H9 (cell line): ENCODE results near the gene GAN. TPM values are rescaled to one million over a fixed set of nuclear protein-coding genes. Genes with fewer than 3 reads are reported as not detected.

Experiments
- DNase-seq: peaks from one replicate; pipeline ENCODE4 v3.0.0-alpha.2; 2017
- H2AFZ ChIP-seq: one replicate; pipeline ENCODE4 v1.6.1; 2013; ENCODE audit warnings: mild to moderate bottlenecking, low read length, control low read depth, moderate library complexity
- H2AK5ac ChIP-seq: 2 replicates; pipeline ENCODE4 v1.6.1; 2013; ENCODE audit warnings: low read length, control low read depth, mixed read lengths; ENCODE audit not compliant: insufficient read length
- H2BK120ac ChIP-seq: one replicate; pipeline ENCODE4 v1.6.1; 2013; ENCODE audit warnings: low read depth, mild to moderate bottlenecking, low read length, control low read depth, inconsistent platforms; ENCODE audit not compliant: poor library complexity, severe bottlenecking
- H2BK12ac ChIP-seq: 2 replicates; pipeline ENCODE4 v1.6.1; 2013; ENCODE audit warnings: low read length, control low read depth, mixed read lengths, low read depth; ENCODE audit not compliant: insufficient read length
- H2BK15ac ChIP-seq: 2 replicates; pipeline ENCODE4 v1.6.1; 2013; ENCODE audit warnings: low read depth, low read length, control low read depth
- H2BK20ac ChIP-seq: one replicate; pipeline ENCODE4 v1.6.1; 2013; ENCODE audit warnings: low read depth, mild to moderate bottlenecking, low read length, control low read depth, inconsistent platforms; ENCODE audit not compliant: poor library complexity, severe bottlenecking
- H2BK5ac ChIP-seq: 2 replicates; pipeline ENCODE4 v1.6.1; 2013; ENCODE audit warnings: low read length, control low read depth, mixed read lengths; ENCODE audit not compliant: insufficient read length
- H3K14ac ChIP-seq: 2 replicates; pipeline ENCODE4 v1.6.1; 2013; ENCODE audit warnings: low read length, control low read depth; ENCODE audit not compliant: insufficient read depth
- H3K18ac ChIP-seq: 2 replicates; pipeline ENCODE4 v1.6.1; 2013; ENCODE audit warnings: low read depth, mild to moderate bottlenecking, mixed read lengths, low read length, control low read depth; ENCODE audit not compliant: insufficient read length
- H3K23ac ChIP-seq: 2 replicates; pipeline ENCODE4 v1.6.1; 2013; ENCODE audit warnings: low read length, control low read depth, mixed read lengths, low read depth; ENCODE audit not compliant: insufficient read length
- H3K23me2 ChIP-seq: 2 replicates; pipeline ENCODE4 v1.6.1; 2013; ENCODE audit warnings: low read depth, mild to moderate bottlenecking, mixed read lengths, low read length, control low read depth; ENCODE audit not compliant: insufficient read length, poor library complexity, severe bottlenecking
- H3K27ac ChIP-seq: 2 replicates; pipeline ENCODE4 v1.5.1; 2013; ENCODE audit warnings: low read length, control low read depth, mixed read lengths, low read depth; ENCODE audit not compliant: insufficient read length
- H3K27me3 ChIP-seq: 2 replicates; pipeline ENCODE4 v1.6.1; 2013; ENCODE audit warnings: low read length, control low read depth, inconsistent platforms; ENCODE audit not compliant: insufficient read depth
- H3K4ac ChIP-seq: 2 replicates; pipeline ENCODE4 v1.6.1; 2013; ENCODE audit warnings: low read depth, mild to moderate bottlenecking, control low read depth, inconsistent platforms, low read length, moderate library complexity
- H3K4me1 ChIP-seq: 2 replicates; pipeline ENCODE4 v1.6.1; 2013; ENCODE audit warnings: low read length, control low read depth, inconsistent platforms; ENCODE audit not compliant: insufficient read depth
- H3K4me2 ChIP-seq: 2 replicates; pipeline ENCODE4 v1.6.1; 2013; ENCODE audit warnings: low read length, control low read depth, mixed read lengths; ENCODE audit not compliant: insufficient read length, insufficient read depth
- H3K56ac ChIP-seq: 2 replicates; pipeline ENCODE4 v1.6.1; 2013; ENCODE audit warnings: low read depth, mild to moderate bottlenecking, mixed read lengths, low read length, control low read depth; ENCODE audit not compliant: insufficient read length
- H3K79me1 ChIP-seq: 2 replicates; pipeline ENCODE4 v1.6.1; 2013; ENCODE audit warnings: low read depth, mild to moderate bottlenecking, moderate library complexity, low read length, control low read depth, inconsistent platforms; ENCODE audit not compliant: insufficient read depth, poor library complexity, severe bottlenecking
- H3K79me2 ChIP-seq: 2 replicates; pipeline ENCODE4 v1.6.1; 2013; ENCODE audit warnings: low read length, control low read depth, inconsistent platforms; ENCODE audit not compliant: insufficient read depth
- H3K9ac ChIP-seq: 2 replicates; pipeline ENCODE4 v1.6.1; 2013; ENCODE audit warnings: low read length, control low read depth, mixed read lengths; ENCODE audit not compliant: insufficient read length; ENCODE audit errors: extremely low read depth
- H3K9me3 ChIP-seq: one replicate; pipeline ENCODE4 v1.6.1; 2013; ENCODE audit warnings: low read depth, low read length, inconsistent platforms; ENCODE audit not compliant: control insufficient read depth
- H3T11ph ChIP-seq: one replicate; pipeline ENCODE4 v1.6.1; 2013; ENCODE audit warnings: mild to moderate bottlenecking, low read length, control low read depth, inconsistent platforms
- H4K20me1 ChIP-seq: one replicate; pipeline ENCODE4 v1.6.1; 2013; ENCODE audit not compliant: control insufficient read depth, insufficient read length, insufficient read depth
- H4K5ac ChIP-seq: 2 replicates; pipeline ENCODE4 v1.6.1; 2013; ENCODE audit warnings: low read depth, mild to moderate bottlenecking, mixed read lengths, low read length, control low read depth; ENCODE audit not compliant: insufficient read length
- H4K8ac ChIP-seq: replicated peaks from 2 replicates; pipeline ENCODE4 v1.6.1; 2013; ENCODE audit warnings: low read length, control low read depth, mixed read lengths, low read depth; ENCODE audit not compliant: insufficient read length
- H4K91ac ChIP-seq: 2 replicates; pipeline ENCODE4 v1.6.1; 2013; ENCODE audit warnings: low read depth, mild to moderate bottlenecking, moderate library complexity, mixed read lengths, low read length, control low read depth; ENCODE audit not compliant: insufficient read length
- H3K27ac Mint-ChIP-seq, 3 experiments: 2 replicates in 2 of 3; 3 replicates in 1 of 3; pipeline ENCODE4 v1.8.0; 2020 to 2021; ENCODE audit warnings: mixed read lengths in 3 of 3, mild to moderate bottlenecking in 1 of 3, moderate library complexity in 1 of 3
- H3K27me3 Mint-ChIP-seq: 2 replicates; pipeline ENCODE4 v1.8.0; 2021; ENCODE audit warnings: low read depth, mild to moderate bottlenecking, moderate library complexity, mixed read lengths
- H3K36me3 Mint-ChIP-seq, 3 experiments: 2 replicates in 2 of 3; 3 replicates in 1 of 3; pipeline ENCODE4 v1.8.0; 2020 to 2021; ENCODE audit warnings: low read depth in 3 of 3, mixed read lengths in 3 of 3; ENCODE audit not compliant: insufficient read depth in 1 of 3
- H3K4me1 Mint-ChIP-seq, 2 experiments: 2 replicates each; pipeline ENCODE4 v1.8.0; 2020; ENCODE audit warnings: mixed read lengths in 2 of 2
- H3K4me3 Mint-ChIP-seq, 2 experiments: 2 replicates in 1 of 2; 3 replicates in 1 of 2; pipeline ENCODE4 v1.8.0; 2020 to 2021; ENCODE audit warnings: mild to moderate bottlenecking in 2 of 2, mixed read lengths in 2 of 2, moderate library complexity in 1 of 2
- H3K9me3 Mint-ChIP-seq, 2 experiments: 2 replicates in 1 of 2; 3 replicates in 1 of 2; pipeline ENCODE4 v1.8.0; 2020; ENCODE audit warnings: mild to moderate bottlenecking in 2 of 2, mixed read lengths in 2 of 2, moderate library complexity in 1 of 2
- CTCF ChIP-seq: fragments of 200-600 bp; sonication (generic); conservative IDR thresholded peaks from 3 replicates; pipeline ENCODE4 v1.8.0; 2021; ENCODE audit warnings: antibody characterized with exemption, mild to moderate bottlenecking
- WGBS: extraction: QIAGEN DNeasy Blood & Tissue Kit; methylation state at CpG from one replicate; pipeline ENCODE4 v1.1.7; 2013; ENCODE audit warnings: missing lambda C conversion rate, low lambda C conversion rate, mixed read lengths; ENCODE audit not compliant: insufficient read length; ENCODE audit errors: extremely low coverage; 5-methylcytosine and 5-hydroxymethylcytosine counted together
- total RNA-seq: library from RNA; stranded (reverse); gene quantifications from 2 replicates; pipeline ENCODE4 v1.2.1, GENCODE V29; 2021

GAN gene
- total RNA-seq, 1 experiment from 2014 or later, result 20.9 TPM

- no peak overlapping the region for H3K27ac Mint-ChIP-seq
- H3K4me1 Mint-ChIP-seq, result no peaks in the 10 kb centered on the region
- H3K27me3 Mint-ChIP-seq, result no peaks in the 10 kb centered on the region
- TF ChIP-seq CTCF, result no peak
- H3K23ac ChIP-seq, result no peak overlapping the region
- no peak overlapping the region for H3T11ph ChIP-seq
- WGBS, result no CpG with 5 or more reads among the region's 3 CpGs
- H3K56ac ChIP-seq, result no peak overlapping the region
- H2AFZ ChIP-seq, result no peak overlapping the region
- no peaks in the 10 kb centered on the region for H3K36me3 Mint-ChIP-seq
- no peak overlapping the region for H2AK5ac ChIP-seq
- no peak overlapping the region for H2BK12ac ChIP-seq
- no peak overlapping the region for H3K14ac ChIP-seq
- H3K9me3 Mint-ChIP-seq, result no peaks in the 10 kb centered on the region
- H4K5ac ChIP-seq, result no peak overlapping the region
- no peak overlapping the region for H3K4me3 Mint-ChIP-seq
- H2BK15ac ChIP-seq, result no peak overlapping the region
- H4K91ac ChIP-seq, result no peak overlapping the region
- H3K27ac ChIP-seq, result no peak overlapping the region
- H3K4me2 ChIP-seq, result no peak overlapping the region
- no peak overlapping the region for H3K18ac ChIP-seq
- H4K8ac ChIP-seq, result no peak overlapping the region
- H2BK20ac ChIP-seq, result no peak overlapping the region
- H2BK5ac ChIP-seq, result no peak overlapping the region
- H3K79me1 ChIP-seq, result no peaks in the 10 kb centered on the region
- H3K4ac ChIP-seq, result no peak overlapping the region
- H3K27me3 ChIP-seq, result no peaks in the 10 kb centered on the region
- no peaks in the 10 kb centered on the region for H4K20me1 ChIP-seq
- H2BK120ac ChIP-seq, result no peak overlapping the region
- H3K9ac ChIP-seq, result no peak overlapping the region
- H3K23me2 ChIP-seq, result no peaks in the 10 kb centered on the region
- no peaks in the 10 kb centered on the region for H3K79me2 ChIP-seq
- no peaks in the 10 kb centered on the region for H3K9me3 ChIP-seq
- DNase-seq, result no peak
- no peaks in the 10 kb centered on the region for H3K4me1 ChIP-seq
Observed at GRCh38 chr16:81280393-81280792, 34.4 kb upstream of the GAN start.
